GM21717 (cell line): Measurements from ENCODE around the gene SDHD.

Experiments
- ATAC-seq: cut with Tn5 transposase; IDR thresholded peaks from one replicate; pipeline ENCODE4 v1.9.1; 2021; ENCODE audit warnings: mild to moderate bottlenecking, moderate library complexity; ENCODE audit not compliant: unreplicated experiment

SDHD gene

GRCh38 chr11:112097734-112098528 is 11.3 kb downstream of the SDHD start:
- ATAC-seq: no peak

- no peak for ATAC-seq
Measured at GRCh38 chr11:112100462-112100861, 13.8 kb downstream of the SDHD start.

- no peak for ATAC-seq
Measured at GRCh38 chr11:112103446-112103845, 16.8 kb downstream of the SDHD start.

- ATAC-seq: no peak
Measured at GRCh38 chr11:112106070-112106469, 19.4 kb downstream of the SDHD start.

- no peak for ATAC-seq
Measured at GRCh38 chr11:112113539-112114457, 27.1 kb downstream of the SDHD start.

GRCh38 chr11:112114460-112114859 is 27.8 kb downstream of the SDHD start:
- no peak for ATAC-seq

GRCh38 chr11:112115386-112115785 is 28.7 kb downstream of the SDHD start:
- no peak for ATAC-seq

- ATAC-seq: no peak
Measured at GRCh38 chr11:112118176-112118575, 31.5 kb downstream of the SDHD start.

- ATAC-seq: no peak
Measured at GRCh38 chr11:112121981-112122615, 35.4 kb downstream of the SDHD start.

- ATAC-seq: no peak
Measured at GRCh38 chr11:112123129-112123528, 36.5 kb downstream of the SDHD start.

GRCh38 chr11:112127056-112127455 is 40.4 kb downstream of the SDHD start:
- ATAC-seq: no peak

- ATAC-seq: no peak
Measured at GRCh38 chr11:112128483-112129121, 41.9 kb downstream of the SDHD start.

- ATAC-seq: no peak
Measured at GRCh38 chr11:112129656-112130055, 43.0 kb downstream of the SDHD start.

GRCh38 chr11:112132737-112133136 is 46.1 kb downstream of the SDHD start:
- no peak for ATAC-seq

GRCh38 chr11:112134473-112134872 is 47.8 kb downstream of the SDHD start:
- no peak for ATAC-seq

- ATAC-seq: no peak
Measured at GRCh38 chr11:112143597-112143996, 56.9 kb downstream of the SDHD start.
